Skin of body (tissue), 2 donors: ENCODE data around the gene FASTK. TPM values are rescaled to one million over a fixed set of nuclear protein-coding genes. Genes with fewer than 3 reads are reported as not detected.

Experiments
- DNase-seq: peaks from one replicate; lab custom pipeline; 2025; lab: John Stamatoyannopoulos, UW
- total RNA-seq: library from RNA; depleted of rRNA; stranded (reverse); fragments of >200 nt; gene quantifications from one replicate; pipeline ENCODE4 v1.2.3, GENCODE V29; 2014

FASTK gene
- total RNA-seq, 1 donor from 2014 or later = 35.9 TPM

DNA sequence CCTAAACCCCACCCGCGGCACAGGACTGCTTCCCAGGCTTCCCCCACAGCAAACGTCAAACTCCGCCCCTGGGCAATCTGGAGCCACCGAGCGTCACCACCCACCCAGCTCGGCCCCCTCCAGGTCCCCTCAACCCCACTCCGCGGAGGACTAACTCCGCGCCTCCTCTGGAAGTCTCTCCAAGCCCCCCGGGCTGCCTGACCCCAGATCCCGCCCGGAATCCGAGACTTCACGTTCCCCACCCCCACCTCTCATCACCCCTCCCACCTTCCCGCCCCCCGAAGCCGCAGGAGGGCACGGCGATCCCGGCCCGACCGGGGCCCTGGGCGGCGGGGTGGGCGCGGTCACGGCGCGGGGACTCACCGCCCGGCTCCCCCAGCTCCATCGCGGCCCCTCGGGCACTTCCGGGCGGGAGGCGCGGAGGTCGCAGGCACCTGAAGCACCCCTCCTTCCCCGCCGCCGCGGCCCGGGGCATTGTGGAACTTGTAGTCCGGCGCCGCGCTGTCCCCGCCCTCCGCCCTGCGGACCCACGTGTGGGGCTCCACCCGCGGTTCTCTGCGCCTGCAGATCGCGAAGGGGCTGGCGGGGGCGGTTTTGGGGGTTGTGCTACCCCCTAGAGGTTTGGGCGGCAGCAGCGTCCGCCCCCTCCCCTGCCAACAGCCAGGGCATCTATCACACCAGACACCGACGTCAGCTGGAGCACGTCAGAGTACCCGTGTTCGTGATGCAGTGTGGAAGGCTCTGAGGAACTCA is 2.6 kb upstream of the FASTK start, which contains the start of gene TMUB1:
Gene TMUB1, minus strand, starts transcription at position 423 of the 753 bp plus-strand sequence. CDS start 930 bp downstream, outside the sequence.
- DNase-seq = peak; percentile 15

DNA sequence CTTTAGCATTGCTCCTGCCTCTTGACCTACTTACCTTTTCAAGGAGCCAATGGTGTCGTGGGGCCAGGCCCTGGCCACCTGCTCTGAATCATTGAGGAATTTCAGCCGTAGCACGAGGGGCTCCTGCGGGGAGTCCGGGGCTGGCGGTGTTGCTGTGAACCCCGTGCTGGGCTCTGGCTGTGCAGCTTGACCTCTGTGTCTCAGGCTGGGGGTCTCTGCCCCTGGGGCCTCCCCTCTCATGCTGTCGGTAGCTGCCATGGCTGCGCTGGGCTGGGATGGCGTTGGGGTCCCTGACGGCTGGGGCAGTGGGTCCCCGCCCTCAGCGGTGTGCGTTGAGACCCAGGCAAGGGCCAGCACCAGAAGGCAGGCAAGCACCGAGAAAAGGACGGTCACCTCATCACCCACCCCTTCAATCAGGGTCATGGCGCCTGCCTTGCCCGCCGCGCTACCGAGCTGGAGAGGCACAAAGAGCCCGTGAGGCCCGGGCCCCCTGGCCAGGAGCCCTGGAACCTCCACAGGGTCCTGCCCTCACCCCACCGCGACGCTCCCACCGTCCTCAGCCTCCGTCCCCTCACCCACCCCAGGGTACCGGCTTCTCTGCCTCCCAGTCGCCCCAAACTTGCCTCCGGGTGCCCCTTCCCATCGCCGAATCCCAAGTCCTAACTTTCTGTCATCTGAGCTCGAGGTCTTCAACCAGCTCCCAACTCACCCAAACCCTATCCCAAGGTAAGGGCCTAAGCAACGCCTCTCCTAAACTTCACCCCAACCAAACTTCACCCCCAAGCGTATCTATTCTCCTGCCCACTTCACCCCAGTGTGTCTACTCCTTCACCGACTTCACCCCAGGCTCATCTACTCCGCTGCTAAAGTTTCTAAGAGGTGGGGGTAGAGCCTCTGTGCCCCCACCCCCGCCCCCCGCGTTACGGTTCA is 1.8 kb upstream of the FASTK start:
- DNase-seq = no peak

DNA sequence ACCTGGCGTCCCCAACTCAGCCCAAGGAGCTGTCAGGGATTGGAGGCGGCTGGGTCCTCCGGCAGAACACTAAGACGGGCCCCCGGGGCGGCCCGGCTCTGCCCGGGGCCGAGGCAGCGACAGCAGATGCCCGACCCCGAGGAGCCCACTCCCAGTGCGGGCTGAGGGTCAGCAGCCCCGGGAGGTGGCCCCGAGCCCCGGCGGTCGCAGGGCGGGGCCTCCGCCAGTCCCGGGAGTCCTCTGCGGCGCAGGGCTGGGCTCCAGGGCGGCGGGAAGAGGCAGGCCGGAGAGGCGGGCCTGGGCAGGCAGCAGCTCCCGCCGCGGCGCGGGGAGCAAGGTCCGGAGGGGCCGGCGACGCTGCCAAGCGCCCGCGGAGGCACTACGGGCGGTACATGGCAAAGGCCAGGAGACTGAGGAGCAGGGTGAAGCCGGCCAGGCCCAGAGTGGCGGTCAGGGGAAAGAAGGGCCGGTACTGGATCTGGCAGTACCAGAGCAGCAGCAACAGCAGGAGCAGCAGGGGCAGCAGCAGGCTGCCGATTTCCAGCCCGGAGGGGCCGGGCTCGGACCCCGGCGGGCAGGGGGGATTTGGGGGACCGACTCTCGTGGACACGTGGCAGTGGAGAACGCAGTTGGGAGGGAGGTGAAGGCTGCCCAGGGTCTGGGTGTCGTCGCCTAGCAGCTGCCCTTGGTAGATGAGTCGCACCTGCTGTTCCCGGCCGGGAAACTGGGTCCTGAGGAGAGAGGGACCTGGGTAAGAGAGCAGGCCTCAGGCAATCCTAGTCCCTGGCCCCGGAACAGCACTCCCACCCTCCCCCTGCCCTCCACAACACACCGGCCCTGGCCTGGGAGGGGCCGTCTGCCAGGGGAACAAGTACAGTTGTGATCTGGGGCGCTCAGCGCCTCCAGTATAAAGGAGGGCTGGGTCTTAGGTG is 827 bp upstream of the FASTK start:
- DNase-seq = no peak

DNA sequence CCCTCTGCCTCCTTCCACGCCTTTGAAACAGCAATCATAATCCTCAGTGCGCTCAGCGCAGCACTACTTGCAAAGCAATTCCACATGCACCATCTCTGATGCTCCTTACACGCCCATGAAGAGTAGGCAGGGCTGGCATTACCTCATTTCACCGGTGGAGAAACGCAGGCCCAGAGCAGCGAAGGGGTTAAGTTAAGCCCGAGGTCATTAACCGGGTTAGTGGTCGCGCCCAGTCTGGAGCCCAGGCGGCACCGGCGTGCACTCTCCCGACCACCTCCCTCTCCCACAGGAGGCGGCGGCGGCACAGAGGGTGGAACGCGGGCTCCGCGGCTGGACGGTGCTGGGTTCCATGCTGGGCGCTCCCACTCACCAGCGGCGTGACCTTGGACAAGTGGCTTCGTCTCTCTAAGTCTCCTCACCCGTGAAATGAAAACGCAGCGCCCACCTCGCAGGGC is 515 bp downstream of the FASTK start:
- peak; percentile 28 for DNase-seq

DNA sequence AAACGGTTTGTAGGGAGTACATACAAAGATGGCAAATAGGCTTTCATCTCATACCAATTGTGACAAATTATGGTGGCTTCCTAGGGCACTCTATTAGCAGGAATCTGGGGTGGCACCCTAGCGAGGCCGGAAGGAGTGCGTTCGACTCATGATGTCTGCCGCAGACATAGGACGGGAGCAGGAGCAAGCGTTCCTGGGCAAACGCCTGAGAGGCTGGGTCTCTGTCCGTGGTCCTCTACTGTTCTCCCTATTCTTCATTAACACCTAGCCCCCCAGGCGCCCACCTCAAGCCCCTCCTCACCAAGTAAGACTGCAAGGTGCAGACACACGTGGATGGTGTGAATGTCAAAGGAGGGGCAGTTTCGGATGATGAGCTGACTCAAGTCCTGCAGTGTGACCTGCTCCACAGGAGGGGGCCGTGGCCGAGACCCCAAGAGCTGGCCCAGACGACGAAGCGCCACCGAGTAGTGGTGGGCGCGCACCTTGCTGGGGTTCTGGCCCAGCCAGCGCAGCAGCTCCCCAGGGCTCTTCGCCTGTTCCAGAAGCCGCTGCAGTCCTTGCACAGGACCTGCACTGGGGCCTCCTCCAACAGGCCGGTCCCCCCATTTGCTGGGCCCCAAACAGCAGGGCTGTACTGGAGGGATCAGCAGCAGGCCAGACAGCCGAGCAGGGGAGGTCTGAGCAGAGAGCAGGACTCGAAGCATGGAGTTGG is 1.3 kb downstream of the FASTK start:
- DNase-seq = no peak

DNA sequence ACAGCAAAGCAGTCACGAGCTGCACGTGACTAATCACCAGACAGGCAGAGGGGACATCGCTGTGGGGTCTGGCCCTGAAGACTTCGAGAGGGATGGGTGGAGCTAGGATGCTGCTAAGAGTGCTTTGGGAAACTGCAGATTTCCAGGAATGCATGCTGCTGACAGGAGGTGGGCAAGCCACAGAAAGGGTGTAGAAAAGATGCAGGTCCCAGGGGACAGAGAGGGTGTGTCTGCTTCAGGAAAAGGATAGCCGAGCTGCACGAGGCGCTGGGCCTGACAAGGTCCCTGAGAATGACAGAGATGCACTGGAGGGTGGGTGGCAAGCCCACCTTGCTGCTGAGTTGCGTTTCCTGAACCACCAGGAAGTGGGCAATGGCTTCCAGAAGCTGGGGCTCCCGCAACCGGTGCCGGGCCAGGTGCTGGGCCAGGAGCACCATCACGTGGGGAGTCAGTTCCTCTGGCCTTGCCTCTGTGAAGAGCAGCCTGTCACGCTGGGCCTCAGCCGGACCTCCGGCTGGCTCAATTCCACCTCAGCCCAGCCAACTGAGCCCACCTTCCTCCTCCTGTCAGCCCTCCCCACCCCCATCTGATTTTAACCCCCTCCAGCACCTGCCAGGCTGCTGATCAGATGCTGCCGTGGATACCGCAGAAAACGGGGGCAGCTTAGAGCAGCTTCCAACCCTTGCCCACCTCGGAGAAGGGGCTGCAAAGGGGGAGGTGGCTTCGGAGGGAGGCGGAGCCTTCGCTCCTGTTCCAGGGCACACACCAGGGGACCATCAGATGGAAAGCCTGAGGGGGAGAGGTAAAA is 2.2 kb downstream of the FASTK start:
- no peak for DNase-seq

DNA sequence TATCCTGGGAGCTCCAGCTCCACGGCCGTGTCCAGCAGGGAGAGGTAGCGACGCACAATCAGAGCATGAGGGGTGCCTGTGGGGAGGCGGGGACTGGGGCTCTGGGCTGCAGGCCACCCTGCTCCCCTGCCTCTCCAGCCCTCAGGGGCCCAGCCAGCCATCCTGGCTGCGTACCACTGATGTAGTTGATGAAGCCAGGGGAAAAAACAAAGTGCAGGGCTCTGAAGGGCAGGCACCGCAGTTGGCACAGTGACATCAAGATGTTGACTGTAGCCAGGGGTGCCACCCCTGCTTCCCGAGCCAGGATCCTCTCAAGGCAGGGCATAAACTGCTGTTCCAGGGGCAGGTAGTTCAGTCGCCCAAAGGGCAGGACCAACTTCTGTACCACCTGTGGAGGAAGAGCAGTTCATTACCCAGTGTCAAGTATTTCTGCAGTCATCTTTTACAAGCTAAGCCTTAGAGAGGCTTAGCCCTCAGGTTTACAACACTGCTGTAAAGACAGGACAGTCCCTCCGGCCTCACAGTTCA is 2.8 kb downstream of the FASTK start:
- no peak for DNase-seq

DNA sequence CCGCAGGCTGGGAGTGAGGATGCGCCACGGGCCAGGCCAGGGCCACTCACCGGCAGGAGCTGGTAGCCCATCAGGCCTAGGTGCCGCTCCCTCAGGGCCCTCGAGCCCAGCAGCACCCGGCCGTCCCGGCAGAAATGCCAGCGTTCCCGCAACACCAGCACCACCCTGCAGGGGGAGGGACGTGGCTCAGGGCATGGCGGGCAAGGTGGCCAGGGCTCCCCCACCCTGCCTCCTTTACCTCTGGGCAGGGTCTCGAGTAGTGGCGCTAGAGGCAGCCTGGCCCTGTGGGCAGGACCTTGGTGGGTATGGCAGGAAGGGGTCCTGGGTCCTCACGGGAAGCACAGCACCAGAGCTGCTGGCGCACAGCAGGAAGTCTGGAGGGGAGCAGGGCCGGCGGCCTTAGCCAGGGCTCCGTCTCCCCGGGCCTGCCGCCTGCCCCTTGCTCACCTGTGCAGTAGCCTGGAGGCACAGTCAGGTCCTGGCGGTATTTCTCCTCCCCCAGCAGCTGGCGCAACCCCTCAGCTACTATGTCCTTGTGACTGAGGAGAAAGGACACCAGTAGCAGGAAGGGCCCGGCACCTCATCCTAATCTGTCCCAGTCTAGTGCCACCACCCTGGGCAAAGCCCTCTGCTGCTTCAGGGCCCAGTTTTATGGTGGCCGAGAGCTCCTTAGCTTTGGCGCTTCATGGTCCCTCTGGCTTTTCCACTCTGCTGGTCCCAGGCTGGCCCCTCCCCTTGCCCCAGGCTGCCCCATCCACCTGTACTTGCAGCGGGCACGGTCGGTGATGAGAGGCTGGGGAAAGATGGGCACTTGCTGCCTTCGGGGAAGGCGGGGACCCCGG is 3.5 kb downstream of the FASTK start:
- DNase-seq = no peak

DNA sequence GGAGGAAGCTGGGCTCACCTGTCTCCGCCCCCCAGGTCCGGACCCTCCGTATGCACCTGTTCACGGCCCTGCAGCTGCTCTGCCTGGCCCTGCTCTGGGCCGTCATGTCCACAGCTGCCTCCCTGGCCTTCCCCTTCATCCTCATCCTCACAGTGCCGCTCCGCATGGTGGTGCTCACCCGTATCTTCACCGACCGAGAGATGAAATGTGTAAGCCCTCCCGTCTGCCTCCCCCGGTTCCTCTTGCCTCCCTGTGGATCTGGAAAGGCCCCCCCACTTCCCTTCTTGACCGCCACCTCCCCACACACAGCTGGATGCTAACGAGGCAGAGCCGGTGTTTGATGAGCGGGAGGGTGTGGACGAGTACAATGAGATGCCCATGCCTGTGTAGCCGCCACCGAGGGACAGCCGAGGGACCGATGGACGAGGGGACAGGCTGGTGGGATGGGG is 4.6 kb downstream of the FASTK start:
- DNase-seq = no peak

DNA sequence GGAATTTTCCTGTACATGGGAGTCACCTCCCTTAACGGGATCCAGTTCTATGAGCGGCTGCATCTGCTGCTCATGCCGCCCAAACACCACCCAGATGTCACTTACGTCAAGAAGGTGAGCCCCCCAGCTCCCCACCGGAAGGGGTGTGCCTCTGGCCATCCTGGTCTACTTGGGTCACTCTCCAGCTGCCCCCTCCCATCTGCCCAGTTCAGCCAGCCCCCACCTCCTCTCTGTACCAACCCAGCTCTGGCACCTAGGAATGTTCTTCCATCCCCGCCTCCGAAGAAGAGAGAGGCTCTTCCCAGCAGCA is 5.0 kb downstream of the FASTK start:
- no peak for DNase-seq

DNA sequence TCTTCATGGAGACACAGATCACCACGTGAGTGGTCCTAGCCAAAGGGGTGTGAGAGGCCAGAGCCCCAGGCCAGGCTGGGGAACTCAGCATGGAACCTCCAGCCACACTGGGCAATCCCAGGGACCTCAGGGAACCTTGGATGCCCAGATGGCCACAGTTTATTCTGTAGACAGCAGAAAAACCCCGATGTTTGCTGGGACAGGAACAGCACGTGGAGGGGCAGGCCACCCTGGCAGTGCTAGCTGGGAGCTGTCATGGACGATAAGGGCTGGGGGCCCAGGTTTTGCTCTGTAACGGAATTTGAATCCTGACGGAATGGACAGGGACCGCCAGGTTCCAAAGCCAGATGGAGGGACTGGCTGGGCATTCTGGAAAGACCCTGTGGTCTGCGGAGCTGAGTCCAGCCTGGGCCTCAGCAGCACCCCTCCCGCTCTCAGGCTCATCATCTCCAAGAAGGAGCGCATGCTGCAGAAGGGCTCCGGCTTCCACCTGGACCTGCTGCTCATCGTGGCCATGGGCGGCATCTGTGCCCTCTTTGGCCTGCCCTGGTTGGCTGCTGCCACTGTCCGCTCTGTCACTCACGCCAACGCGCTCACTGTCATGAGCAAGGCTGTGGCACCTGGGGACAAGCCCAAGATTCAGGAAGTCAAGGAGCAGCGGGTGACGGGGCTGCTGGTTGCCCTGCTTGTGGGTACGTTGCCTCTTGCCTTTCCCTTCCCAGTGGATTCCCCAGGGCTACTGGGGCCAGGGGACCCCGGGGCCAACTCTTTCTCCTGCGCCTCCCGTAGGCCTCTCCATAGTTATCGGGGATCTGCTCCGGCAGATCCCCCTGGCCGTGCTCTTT is 5.6 kb downstream of the FASTK start:
- DNase-seq = no peak

DNA sequence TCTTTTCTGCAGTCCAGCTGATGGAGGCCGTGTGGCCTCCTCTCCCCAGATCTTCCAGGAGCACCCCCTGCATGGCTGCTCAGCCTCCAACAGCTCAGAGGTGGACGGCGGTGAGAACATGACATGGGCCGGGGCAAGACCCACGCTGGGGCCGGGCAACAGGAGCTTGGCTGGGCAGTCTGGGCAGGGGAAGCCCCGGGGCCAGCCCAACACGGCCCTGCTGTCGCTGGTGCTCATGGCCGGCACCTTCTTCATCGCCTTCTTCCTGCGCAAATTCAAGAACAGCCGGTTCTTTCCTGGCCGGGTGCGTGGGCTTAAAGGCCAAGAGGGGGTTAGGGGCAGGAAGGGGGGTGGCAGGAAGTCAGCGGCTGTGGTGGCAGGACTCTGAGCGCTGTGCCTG is 6.6 kb downstream of the FASTK start:
- no peak for DNase-seq

DNA sequence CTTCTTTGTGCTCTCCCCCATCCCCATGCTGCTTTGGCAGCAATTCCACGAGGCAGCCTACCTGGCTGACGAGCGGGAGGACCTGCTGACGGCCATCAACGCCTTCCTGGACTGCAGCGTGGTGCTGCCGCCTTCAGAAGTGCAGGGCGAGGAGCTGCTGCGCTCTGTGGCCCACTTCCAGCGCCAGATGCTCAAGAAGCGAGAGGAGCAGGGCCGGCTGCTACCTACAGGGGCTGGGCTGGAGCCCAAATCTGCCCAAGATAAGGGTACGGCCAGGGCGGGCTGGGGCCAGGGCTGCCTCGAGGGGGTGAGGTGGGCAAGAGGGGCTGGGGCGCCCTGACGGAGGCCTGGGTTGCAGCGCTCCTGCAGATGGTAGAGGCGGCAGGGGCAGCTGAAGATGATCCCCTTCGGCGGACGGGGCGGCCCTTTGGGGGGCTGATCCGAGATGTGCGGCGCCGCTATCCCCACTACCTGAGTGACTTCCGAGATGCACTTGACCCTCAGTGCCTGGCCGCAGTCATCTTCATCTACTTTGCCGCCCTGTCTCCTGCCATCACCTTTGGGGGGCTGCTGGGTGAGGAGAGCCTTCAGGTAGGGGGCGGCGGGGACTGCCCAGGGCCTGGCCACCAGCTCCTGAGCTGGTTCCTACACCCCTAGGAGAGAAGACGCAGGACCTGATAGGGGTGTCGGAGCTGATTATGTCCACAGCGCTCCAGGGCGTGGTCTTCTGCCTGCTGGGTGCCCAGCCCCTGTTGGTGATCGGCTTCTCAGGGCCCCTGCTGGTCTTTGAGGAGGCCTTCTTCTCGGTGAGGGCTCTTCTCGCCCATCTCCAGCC is 9.4 kb downstream of the FASTK start:
- no peak for DNase-seq

DNA sequence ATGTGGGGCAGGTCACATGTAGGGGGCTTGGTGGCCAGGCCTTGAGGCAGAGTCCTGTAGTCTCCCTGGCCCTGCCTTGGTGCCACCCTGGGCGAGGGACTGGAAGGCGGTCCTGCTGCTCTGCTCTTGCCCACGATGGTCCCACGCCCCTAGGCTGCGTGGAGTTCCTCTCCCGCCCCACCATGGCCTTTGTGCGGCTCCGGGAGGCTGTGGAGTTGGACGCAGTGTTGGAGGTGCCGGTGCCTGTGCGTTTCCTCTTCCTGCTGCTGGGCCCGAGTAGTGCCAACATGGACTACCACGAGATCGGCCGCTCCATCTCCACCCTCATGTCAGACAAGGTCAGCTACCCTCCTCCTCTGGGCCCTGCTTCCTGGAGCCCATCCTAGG is 10.0 kb downstream of the FASTK start:
- DNase-seq = no peak

DNA sequence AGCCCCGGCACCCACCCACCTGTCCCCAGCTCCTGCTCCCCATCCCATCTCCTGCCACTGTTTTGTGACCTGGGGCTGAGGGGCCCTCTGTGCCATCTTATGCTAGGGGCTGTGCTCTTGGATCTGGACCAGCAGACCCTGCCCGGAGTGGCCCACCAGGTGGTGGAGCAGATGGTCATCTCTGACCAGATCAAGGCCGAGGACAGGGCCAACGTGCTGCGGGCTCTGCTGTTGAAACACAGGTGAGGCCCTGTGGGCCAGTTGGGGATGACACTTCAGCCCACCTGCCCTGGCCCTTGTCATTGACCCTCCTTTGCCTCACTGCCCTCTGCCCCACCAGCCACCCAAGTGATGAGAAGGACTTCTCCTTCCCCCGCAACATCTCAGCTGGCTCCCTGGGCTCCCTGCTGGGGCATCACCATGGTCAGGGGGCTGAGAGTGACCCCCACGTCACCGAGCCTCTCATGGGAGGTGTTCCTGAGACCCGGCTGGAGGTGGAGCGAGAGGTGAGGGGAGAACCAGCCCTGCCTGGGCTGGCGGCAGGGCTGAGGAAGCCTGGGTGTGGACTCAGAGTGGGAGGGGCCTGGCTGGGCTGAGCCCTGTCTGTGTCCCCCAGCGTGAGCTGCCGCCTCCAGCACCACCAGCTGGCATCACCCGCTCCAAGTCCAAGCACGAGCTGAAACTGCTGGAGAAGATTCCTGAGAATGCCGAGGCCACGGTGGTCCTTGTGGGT is 10.6 kb downstream of the FASTK start:
- no peak for DNase-seq
